ENCODE results near the gene MYO5B.

- no peak for TF ChIP-seq CTCF (IDR thresholded peaks at IDR 0.05)
- TF ChIP-seq POLR2A (IDR thresholded peaks at IDR 0.05) = no peak
Measured at GRCh38 chr18:50151926-50152325, 43.0 kb downstream of the MYO5B start.
